Measurements from ENCODE around the gene CACNA2D3.
"Not testable (repeated sequence)": the region's sequence is repeated elsewhere in the genome, so short reads cannot be mapped to it uniquely, and the experiment has no call there.

Gene CACNA2D3

GRCh38 chr3:54631516-54632325, 509.4 kb downstream of the CACNA2D3 start:
- DNase-seq = no peak

DNA sequence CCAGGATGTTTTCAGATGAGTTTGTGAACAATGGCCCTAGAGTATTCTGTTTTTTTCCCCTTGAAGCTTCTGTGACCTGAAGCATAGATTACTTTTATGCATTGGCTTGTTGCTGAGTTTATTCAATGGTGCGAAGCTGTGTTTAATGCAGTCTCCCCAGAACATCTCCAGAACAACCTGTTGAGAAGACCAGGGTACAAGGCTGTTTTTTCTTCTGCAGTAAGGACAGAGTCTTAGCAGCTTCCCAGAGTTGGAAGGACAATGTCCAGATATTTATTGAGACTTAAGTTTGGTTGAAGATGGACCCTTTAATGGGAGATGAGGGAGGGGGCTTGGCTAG, 509.9 kb downstream of the CACNA2D3 start:
- DNase-seq = no peak

GRCh38 chr3:54632834-54633233, 510.5 kb downstream of the CACNA2D3 start:
- no peak for DNase-seq

GRCh38 chr3:54633444-54634121, 511.2 kb downstream of the CACNA2D3 start:
- no peak for DNase-seq

DNA sequence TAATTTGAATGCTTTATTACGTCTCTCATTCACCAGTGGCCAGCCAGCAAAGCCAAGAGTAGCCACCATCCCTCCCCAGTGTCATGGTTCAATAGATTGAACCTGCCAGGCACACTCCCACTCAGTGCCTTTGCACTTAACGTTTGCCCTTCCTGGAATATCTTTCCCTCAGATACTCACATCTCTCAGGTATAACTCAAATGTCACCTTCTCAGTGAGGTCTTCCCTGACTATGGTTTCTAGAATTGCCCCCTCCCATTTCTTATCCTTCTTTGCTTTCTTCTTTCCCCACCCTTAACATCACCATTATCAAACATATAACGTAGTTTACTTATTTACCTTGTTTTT, 511.7 kb downstream of the CACNA2D3 start:
- no peak for DNase-seq

DNA sequence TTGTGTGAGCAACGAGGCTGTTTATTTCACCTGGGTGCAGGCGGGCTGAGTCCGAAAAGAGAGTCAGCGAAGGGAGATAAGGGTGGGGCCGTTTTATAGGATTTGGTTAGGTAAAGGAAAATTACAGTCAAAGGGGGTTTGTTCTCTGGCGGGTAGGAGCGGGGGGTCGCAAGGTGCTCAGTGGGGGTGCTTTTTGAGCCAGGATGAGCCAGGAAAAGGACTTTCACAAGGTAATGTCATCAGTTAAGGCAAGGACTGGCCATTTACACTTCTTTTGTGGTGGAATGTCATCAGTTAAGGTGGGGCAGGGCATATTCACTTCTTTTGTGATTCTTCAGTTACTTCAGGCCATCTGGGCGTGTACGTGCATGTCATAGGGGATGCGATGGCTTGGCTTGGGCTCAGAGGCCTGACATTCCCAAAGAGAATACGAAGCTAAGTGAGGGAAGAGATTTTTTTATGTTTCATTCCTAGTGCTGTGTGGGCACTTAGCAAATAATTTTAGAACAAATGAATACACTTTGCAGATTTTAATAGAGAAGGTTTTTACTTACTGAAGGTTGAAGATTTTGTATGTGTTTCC, 517.5 kb downstream of the CACNA2D3 start:
- DNase-seq = not testable (repeated sequence)

GRCh38 chr3:54641226-54642014, 519.1 kb downstream of the CACNA2D3 start:
- no peak for DNase-seq

DNA sequence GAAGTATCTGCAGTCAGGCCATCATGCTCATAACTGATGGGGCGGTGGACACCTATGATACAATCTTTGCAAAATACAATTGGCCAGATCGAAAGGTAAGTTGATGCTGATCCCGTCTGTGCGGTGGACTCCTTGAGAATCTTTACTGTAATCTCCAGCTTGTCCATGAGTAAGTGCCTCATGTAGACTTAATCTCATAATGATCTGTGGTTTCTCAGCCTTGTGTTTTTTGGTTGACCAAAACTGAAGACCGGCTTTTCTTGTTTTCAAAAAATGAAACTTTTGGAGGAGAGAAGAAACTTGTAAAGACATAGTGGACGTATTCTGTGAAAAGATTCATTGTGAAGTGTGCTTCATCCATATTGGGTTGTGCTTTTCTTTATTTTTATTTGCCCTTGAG, 519.8 kb downstream of the CACNA2D3 start:
- no peak for DNase-seq

DNA sequence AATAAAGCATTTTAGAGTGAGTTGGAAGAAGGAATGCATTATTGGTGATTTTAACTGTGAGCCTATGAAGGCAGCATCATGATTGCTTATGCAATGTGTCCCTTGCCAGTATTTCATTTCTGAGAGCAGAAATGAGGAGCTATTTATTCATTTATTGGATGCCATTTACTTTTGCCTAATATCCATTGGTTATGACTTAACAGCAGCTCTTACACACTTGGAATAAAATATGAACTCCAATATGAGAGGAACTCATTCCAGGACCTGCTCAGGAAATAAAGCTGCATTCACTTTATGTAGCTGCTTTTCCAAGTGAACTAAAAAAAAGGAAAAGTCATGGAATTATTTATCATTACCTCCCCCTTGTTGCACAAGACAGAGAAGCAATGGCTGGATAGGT, 525.4 kb downstream of the CACNA2D3 start:
- no peak for DNase-seq

DNA sequence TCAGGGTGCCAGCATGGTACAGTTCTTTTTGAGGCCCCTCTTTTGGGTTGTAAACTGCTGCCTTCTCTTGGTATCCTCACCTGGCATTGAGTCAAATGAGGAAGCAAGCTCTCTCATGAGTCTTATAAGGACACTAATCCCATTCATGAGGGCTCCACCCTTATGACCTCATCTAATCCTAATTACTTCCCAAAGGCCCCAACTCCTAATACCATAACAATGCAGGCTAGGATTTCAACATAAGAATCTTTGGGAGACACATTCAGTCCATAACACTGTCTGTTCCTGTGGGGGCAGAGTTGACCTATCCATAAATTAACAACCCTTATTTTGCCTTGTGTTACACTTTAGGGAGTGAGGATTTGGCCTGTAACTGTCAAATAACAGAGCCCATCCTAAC, 527.2 kb downstream of the CACNA2D3 start:
- no peak for DNase-seq

- no peak for DNase-seq
Measured at GRCh38 chr3:54653456-54654195, 531.3 kb downstream of the CACNA2D3 start.

- DNase-seq = no peak
Measured at GRCh38 chr3:54654776-54655175, 532.4 kb downstream of the CACNA2D3 start.

GRCh38 chr3:54659347-54659746, 537.0 kb downstream of the CACNA2D3 start:
- DNase-seq = no peak

- peak; percentile 19 for DNase-seq
Measured at GRCh38 chr3:54660714-54661132, 538.4 kb downstream of the CACNA2D3 start.

- no peak for DNase-seq
Measured at GRCh38 chr3:54661151-54661550, 538.8 kb downstream of the CACNA2D3 start.

DNA sequence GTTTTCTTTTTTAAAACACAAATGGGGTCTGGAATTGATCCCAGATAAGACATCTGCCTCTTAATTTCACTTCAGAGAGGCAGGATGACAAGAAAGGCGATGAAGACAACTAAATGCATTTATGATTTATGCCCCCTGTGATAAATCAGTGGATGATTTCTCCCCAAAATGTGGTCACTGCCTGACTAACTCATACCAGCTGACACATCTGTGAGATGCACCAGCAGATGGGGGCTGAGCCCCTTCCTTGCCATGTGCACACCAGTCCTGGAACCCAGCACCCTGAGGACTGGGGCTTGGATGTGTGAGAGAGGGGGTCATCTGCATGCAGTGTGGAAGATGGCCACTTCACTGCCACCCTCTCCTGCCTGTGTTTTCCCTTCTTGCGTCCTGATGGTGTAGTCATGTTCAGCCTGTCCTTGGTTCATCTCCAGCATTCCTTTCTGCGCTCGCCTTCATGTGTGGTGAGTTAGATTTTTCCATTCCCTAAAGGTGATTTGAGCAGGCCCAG, 541.2 kb downstream of the CACNA2D3 start:
- no peak for DNase-seq

GRCh38 chr3:54665016-54665600, 542.8 kb downstream of the CACNA2D3 start:
- DNase-seq = no peak

DNA sequence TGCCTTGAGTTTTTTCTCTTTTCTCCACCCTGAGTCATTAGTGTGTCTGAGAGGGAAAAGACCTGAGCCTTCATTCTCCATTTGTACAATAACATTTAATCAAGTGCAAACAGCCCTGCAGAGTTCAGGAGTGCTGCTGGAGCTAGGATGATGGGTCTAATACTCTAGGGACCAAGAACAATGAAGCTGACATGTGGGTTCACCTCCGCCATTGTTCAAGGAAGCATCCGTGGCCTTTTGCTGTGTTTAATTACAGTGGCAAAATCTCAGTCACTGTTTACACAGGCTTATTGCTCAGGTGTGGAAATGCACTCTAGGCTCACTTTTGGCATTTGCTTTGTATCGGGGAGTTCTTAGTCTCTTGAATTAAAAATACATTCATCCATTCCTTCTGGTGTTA, 545.9 kb downstream of the CACNA2D3 start:
- no peak for DNase-seq

DNA sequence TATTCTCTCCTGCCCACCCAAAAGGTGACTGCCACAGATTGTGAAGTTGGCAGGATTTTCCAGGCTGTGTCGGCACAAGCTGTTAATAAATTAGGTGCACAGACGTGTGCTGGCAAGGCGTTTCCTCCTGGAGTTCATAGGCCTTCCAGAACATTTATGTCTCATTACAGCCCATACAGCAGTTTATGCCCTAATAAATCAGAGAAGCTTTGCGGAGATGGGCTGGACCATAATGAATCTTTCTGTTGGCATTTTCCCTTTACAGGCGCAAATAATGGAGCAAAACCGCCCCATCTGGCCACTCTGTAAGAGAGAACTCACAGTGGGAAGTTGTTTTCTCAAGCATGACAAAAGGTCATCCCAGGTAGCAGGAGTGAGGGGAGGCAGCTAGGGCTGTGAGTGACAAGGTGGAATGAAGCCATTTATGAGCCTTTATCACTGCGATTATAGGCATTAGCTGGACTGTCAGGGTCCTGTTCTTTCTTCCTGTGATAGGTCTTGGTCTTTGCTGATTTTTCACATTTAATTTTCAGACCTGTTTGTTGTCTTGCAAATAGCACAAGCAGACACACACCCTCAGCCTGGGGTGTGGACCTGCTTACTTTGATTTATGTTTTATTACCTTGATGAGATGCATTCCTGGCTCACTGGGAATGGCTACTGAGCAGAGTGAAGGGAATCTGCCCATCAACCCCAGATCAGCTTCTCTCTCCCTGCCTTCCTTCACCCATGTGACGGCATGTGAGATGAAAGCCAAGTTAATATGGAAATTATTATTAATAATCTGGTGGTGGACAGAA, 548.0 kb downstream of the CACNA2D3 start:
- DNase-seq = peak; percentile 38

- no peak for DNase-seq
Measured at GRCh38 chr3:54671511-54671910, 549.2 kb downstream of the CACNA2D3 start.

DNA sequence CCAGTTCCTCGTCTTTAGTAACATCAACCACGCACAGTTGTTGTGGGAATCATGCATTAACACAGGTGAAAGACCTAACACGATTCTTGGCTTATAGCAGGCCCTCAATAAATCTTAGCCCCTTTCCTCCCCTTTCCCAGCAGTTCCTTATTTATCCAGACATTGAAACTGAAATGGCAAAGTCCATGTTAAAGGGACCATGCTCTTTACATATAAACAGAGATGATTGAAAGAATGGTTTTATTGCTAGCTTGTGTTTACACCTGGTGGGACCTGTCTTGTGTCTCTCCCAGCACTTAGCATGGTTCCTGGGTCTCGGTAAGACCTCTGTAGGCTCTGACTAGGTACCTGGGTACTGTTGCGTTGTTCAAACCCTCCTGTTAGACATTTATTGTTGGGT, 553.7 kb downstream of the CACNA2D3 start:
- no peak for DNase-seq

Data from right kidney (tissue), 1 donor.